Transverse colon (tissue), 4 donors: Measurements from ENCODE around the gene DHFR. TPM values are rescaled to one million over a fixed set of nuclear protein-coding genes. Genes with fewer than 3 reads are reported as not detected.

ENCODE experiments used
- DNase-seq: peaks from one replicate; pipeline ENCODE4 v3.0.0-alpha.2; 2019
- H3K27ac ChIP-seq, 4 donors: fragments of 200-600 bp; sonication (generic); 2 replicates each; pipeline ENCODE4 v1.5.1; 2016 to 2018; ENCODE audit warnings: inconsistent platforms in 4 of 4
- H3K27me3 ChIP-seq: fragments of 200-600 bp; sonication (generic); 2 replicates; pipeline ENCODE4 v1.5.1; 2017; ENCODE audit warnings: inconsistent platforms
- H3K36me3 ChIP-seq, 4 donors: fragments of 200-600 bp; sonication (generic); 2 replicates each; pipeline ENCODE4 v1.5.1; 2017 to 2019; ENCODE audit warnings: inconsistent platforms in 4 of 4
- H3K4me1 ChIP-seq, 4 donors: fragments of 200-600 bp; sonication (generic); 2 replicates each; pipeline ENCODE4 v1.5.1; 2017 to 2020; ENCODE audit warnings: inconsistent platforms in 4 of 4
- H3K4me3 ChIP-seq, 4 donors: fragments of 200-600 bp; sonication (generic); 1 replicate in 1 of 4; 2 replicates in 3 of 4; pipeline versions ENCODE4 v1.5.1 to v1.6.1; 2017 to 2019; ENCODE audit warnings: inconsistent platforms in 4 of 4
- H3K9me3 ChIP-seq, 2 donors: fragments of 200-600 bp; sonication (generic); 2 replicates each; pipeline ENCODE4 v1.5.1; 2017 to 2019; ENCODE audit warnings: inconsistent platforms in 2 of 2
- EP300 ChIP-seq: sonication (generic); formaldehyde crosslinking; IDR thresholded peaks from one replicate; pipeline ENCODE4 v1.6.1; 2017; ENCODE audit warnings: antibody characterized with exemption, low read depth
- POLR2A ChIP-seq: fragments of 450-650 bp; IDR thresholded peaks from one replicate; pipeline ENCODE4 v1.6.1; 2016; ENCODE audit warnings: antibody characterized with exemption, mild to moderate bottlenecking, moderate library complexity
- POLR2AphosphoS5 ChIP-seq, 3 donors: sonication (generic); formaldehyde crosslinking; IDR thresholded peaks; one replicate each; pipeline ENCODE4 v1.6.1; 2016; ENCODE audit warnings: antibody characterized with exemption in 3 of 3
- WGBS, 2 donors: methylation state at CpG; one replicate each; pipeline ENCODE4 v1.1.5; 2018; ENCODE audit warnings: low coverage in 1 of 2; 5-methylcytosine and 5-hydroxymethylcytosine counted together
- in situ Hi-C, 4 donors: fragments of 200-750 bp; cut with MboI; loops; one replicate each; pipeline versions ENCODE4 v1.15.0 to v1.15.1; 2017; ENCODE audit warnings: low sequenced_read_pairs in 3 of 4, low pct_ligation_motif_present in 1 of 4, low pct_unique_long_range_greater_than_20kb in 1 of 4
- intact Hi-C: fragments of 100-400 bp; cut with DNase I; formaldehyde crosslinking; loops from one replicate; pipeline ENCODE4 v1.15.1; 2023; ENCODE audit warnings: low total_unique reads
- total RNA-seq, 4 donors: library from RNA; depleted of rRNA; stranded (reverse); fragments of >200 nt; gene quantifications; one replicate each; pipeline ENCODE4 v1.1.0, GENCODE V29; 2016
- TF ChIP-seq, protein P1 (sequence below), 5 experiments: fragments of 200-600 bp in 3 of 5; fragments of 450-650 bp in 2 of 5; sonication (generic) in 3 of 5; IDR thresholded peaks; 1 replicate in 2 of 5; 2 replicates in 3 of 5; pipeline ENCODE4 v1.5.1; 2016 to 2017; ENCODE audit warnings: antibody characterized with exemption in 5 of 5, inconsistent platforms in 3 of 5, mild to moderate bottlenecking in 2 of 5, moderate library complexity in 1 of 5

The DHFR gene
- total RNA-seq, 4 donors from 2014 or later: 12.7 to 31.4 (median 26.8) TPM

DNA sequence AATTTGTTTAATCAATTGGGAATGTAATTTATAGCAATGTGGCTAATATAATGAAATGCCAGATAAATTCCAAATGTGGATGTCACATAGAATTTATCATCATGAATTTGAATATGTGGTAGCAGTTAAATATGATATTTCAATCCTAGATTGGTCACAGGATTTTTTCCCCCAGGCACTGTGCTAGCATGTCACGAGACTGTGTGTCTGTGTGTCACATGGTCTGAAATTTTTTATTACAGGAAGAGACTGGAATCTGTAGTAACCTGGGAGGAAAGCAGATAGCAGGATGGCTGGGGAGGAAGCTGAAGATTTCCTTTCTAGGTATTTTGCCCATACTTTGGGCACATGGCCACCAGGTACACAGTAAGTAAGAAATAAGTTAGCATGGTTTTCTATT, 35.7 kb downstream of the DHFR start:
- TF ChIP-seq POLR2A: no peak
- TF ChIP-seq POLR2AphosphoS5 (IDR thresholded peaks at IDR 0.05): no peak
- no peak for TF ChIP-seq EP300
- TF ChIP-seq, protein P1, sequence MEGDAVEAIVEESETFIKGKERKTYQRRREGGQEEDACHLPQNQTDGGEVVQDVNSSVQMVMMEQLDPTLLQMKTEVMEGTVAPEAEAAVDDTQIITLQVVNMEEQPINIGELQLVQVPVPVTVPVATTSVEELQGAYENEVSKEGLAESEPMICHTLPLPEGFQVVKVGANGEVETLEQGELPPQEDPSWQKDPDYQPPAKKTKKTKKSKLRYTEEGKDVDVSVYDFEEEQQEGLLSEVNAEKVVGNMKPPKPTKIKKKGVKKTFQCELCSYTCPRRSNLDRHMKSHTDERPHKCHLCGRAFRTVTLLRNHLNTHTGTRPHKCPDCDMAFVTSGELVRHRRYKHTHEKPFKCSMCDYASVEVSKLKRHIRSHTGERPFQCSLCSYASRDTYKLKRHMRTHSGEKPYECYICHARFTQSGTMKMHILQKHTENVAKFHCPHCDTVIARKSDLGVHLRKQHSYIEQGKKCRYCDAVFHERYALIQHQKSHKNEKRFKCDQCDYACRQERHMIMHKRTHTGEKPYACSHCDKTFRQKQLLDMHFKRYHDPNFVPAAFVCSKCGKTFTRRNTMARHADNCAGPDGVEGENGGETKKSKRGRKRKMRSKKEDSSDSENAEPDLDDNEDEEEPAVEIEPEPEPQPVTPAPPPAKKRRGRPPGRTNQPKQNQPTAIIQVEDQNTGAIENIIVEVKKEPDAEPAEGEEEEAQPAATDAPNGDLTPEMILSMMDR (IDR thresholded peaks at IDR 0.05): no peak
- in situ Hi-C loops: no loop called here
- 74 to 83% methylated on average over 1 of the region's 1 CpG for WGBS, 2 donors
- intact Hi-C loops: no loop called here
- Histone ChIP-seq H3K36me3 (no peaks in the 10 kb centered on the region), H3K4me1 (peaks cover 0 to 2% (median 0%) of the 10 kb centered on the region in 4 donors), H3K27ac (no peak overlapping the region), H3K9me3 (no peaks in the 10 kb centered on the region), H3K4me3 (no peak overlapping the region), H3K27me3 (no peaks in the 10 kb centered on the region)
- DNase-seq: no peak

DNA sequence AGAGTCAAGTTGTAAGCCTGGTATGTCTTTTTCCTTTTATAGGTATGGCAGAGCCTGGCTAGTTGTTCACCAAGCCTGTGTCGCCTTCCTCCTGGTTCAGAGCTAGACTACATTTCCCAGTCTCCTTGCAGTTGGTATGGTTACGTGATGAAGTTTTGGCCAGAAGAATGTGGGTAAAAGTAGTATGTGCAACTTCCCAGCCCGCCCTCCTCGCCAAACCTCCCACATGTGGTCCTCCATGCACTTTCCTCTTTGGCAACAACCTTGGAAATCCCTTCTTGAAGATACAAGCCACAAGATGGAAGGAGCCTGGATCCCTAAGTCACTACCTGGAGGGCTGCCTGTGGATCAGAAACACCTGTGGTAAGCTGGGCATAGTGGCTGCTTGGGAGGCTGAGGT, 36.3 kb downstream of the DHFR start:
- Histone ChIP-seq H3K9me3 (no peaks in the 10 kb centered on the region), H3K4me1 (no peaks in the 10 kb centered on the region), H3K27ac (no peak overlapping the region), H3K36me3 (no peaks in the 10 kb centered on the region), H3K27me3 (no peaks in the 10 kb centered on the region), H3K4me3 (no peak overlapping the region)
- in situ Hi-C loops (no loop called here), intact Hi-C loops (no loop called here)
- 97 to 100% methylated on average over 4 of the region's 4 CpGs for WGBS, 2 donors
- no peak for DNase-seq
- no peak for TF ChIP-seq POLR2AphosphoS5 (IDR thresholded peaks at IDR 0.05)
- TF ChIP-seq POLR2A: no peak
- TF ChIP-seq, protein P1 (IDR thresholded peaks at IDR 0.05): no peak
- TF ChIP-seq EP300: no peak

DNA sequence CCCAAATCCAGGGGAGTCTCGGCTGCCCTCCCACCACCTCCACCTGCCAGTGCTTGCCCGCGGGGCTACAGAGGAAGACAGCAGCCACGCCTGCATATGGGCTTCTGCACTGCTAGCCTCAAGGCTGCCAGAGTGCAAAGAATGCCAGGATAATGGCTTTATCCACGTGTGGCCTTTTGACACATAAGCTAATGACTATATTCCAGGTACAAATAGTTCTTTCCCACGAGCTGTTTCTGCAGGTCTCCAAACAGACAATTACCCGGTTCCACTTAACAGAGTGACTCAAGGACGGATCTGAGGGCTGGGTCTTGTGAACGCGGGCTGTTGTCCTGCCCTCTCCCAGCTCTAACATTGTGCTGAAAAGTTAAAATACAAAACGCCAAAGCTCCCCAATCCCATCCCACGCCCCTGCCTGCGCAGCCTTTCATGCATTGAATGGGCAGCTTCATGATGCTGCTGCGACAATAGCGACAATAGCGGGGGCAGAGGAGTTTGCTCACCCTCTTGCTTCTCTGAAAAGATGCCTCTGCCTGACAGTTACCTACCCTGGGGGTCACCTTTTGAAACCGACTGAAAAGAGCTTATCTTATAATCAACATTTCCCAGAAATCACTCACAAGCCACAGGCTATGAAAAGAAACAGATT, 39.4 kb downstream of the DHFR start:
- Histone ChIP-seq H3K4me1 (no peaks in the 10 kb centered on the region), H3K27ac (no peak overlapping the region), H3K4me3 (no peak overlapping the region), H3K36me3 (no peaks in the 10 kb centered on the region), H3K9me3 (peaks cover 0 to 6% of the 10 kb centered on the region in 2 donors), H3K27me3 (no peaks in the 10 kb centered on the region)
- in situ Hi-C loops (no loop called here), intact Hi-C loops (no loop called here)
- 86 to 88% methylated on average over 12 to 17 of the region's 17 CpGs for WGBS, 2 donors
- DNase-seq: no peak
- no peak for TF ChIP-seq POLR2A
- TF ChIP-seq, protein P1 (IDR thresholded peaks at IDR 0.05): no peak
- TF ChIP-seq EP300: no peak
- TF ChIP-seq POLR2AphosphoS5 (IDR thresholded peaks at IDR 0.05): no peak

DNA sequence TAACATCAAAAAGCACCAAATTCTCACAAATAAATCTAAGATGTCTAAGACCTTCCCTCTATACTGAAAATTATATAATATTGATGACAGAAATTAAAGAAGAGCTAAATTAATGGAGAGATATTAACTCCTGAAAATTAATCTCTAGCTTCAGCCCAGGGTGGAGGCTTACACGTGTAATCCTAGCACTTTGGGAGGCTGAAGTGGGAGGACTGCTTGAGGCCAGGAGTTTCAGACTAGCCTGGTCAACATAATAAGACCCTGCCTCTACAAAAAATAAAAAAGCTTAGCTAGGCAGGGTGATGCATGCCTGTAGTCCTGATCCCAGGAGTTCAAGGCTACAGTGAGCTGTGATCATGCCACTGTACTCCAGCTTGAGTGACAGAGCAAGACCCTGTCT, 45.1 kb downstream of the DHFR start:
- no peak for DNase-seq
- Histone ChIP-seq H3K4me3 (no peak overlapping the region), H3K9me3 (peaks cover 0 to 6% of the 10 kb centered on the region in 2 donors), H3K27me3 (no peaks in the 10 kb centered on the region), H3K27ac (no peak overlapping the region), H3K36me3 (no peaks in the 10 kb centered on the region), H3K4me1 (no peaks in the 10 kb centered on the region)
- WGBS, 2 donors: 86 to 100% methylated on average over 1 of the region's 1 CpG
- intact Hi-C loops (no loop called here), in situ Hi-C loops (no loop called here)
- TF ChIP-seq POLR2AphosphoS5 (IDR thresholded peaks at IDR 0.05) (no peak), POLR2A (no peak), EP300 (no peak)
- TF ChIP-seq, protein P1 (IDR thresholded peaks at IDR 0.05): no peak
